ENCODE results near the gene ZNF787. TPM values are rescaled to one million over a fixed set of nuclear protein-coding genes. Genes with fewer than 3 reads are reported as not detected.

The ZNF787 gene
- total and polyA plus RNA-seq, 4 donors, result 2.9 to 23.6 (median 18.8) TPM

DNA sequence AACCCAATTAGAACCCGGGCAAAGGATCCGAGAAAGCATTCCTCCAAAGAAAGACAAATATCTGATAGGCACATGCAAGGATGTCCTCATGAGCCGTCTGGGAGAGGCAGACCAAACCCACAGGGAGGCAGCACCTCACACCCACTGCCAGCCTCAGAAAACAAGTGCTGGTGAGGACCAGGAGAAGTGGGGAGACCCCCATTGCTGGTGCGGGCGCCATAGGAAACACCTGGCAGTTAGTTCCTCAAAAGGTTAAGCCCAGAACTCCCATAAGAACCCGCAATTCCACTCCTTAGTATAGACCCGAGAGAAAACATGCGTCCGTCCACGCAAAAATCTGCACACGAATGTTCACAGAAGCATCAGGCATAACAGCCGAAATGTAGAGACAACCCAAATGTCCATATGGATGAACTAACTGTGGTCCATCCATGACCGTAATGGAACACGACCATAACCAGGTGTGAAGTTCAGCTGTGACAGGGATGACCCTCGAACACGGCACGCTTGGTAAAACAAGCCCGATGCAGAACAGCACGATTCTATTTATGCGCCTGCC, 7.9 kb downstream of the ZNF787 start:
- no peaks in the 10 kb centered on the region for H3K9me3 ChIP-seq (ENCODE audit: control insufficient read depth in 4 of 4, low read length in 3 of 4)
- H3K27me3 ChIP-seq (ENCODE audit: control insufficient read depth in 4 of 4, insufficient read depth in 4 of 4, low read length in 3 of 4), result no peaks in the 10 kb centered on the region
- no peak overlapping the region for H3K4me3 ChIP-seq (ENCODE audit: low read depth in 1 of 3, low read length in 3 of 3)
- DNase-seq (ENCODE audit: low spot score), result no peak
- no peaks in the 10 kb centered on the region for H3K36me3 ChIP-seq (ENCODE audit: control insufficient read depth in 4 of 4, insufficient read depth in 3 of 4, low read depth in 1 of 4, low read length in 3 of 4)
- TF ChIP-seq, protein P1, sequence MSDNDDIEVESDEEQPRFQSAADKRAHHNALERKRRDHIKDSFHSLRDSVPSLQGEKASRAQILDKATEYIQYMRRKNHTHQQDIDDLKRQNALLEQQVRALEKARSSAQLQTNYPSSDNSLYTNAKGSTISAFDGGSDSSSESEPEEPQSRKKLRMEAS (IDR thresholded peaks at IDR 0.05), result no peak
- no peak for TF ChIP-seq EGR1 (IDR thresholded peaks at IDR 0.05; ENCODE audit: low read depth in 2 of 2)
- 73% methylated on average over 20 of the region's 20 CpGs for WGBS
- H3K27ac ChIP-seq (ENCODE audit: low read depth in 1 of 2, low read length in 2 of 2), result no peak overlapping the region
- H3K9ac ChIP-seq (ENCODE audit: low read depth in 1 of 2, low read length in 2 of 2), result no peak overlapping the region
- peaks cover 35 to 90% (median 80%) of the 10 kb centered on the region in 4 donors for H3K4me1 ChIP-seq (ENCODE audit: control insufficient read depth in 4 of 4, insufficient read depth in 4 of 4, low read length in 3 of 4)

DNA sequence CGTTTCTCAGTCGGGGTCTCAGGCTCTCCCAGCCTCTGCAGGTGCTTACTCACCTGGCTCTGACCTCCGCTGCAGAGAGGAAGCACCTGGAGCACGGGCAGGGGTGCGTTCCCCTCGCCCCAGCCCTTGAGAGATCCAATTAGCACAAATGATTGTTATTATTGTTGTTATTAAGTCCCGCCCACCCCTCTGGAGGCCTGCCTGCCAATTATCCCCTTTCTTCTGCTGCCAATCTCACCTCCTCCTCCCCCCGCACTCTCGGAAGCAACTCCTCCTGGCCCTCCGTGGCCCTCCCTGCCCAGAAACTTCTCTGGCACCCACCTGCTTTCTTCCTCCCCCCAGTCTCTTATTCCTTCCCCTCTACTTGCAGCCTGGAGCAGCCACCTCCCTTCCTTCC, 8.8 kb downstream of the ZNF787 start:
- TF ChIP-seq TAF1 (conservative IDR thresholded peaks at IDR 0.05), result no peak
- TF ChIP-seq FOXA2 (IDR thresholded peaks at IDR 0.05), result no peak
- TF ChIP-seq, protein P2, sequence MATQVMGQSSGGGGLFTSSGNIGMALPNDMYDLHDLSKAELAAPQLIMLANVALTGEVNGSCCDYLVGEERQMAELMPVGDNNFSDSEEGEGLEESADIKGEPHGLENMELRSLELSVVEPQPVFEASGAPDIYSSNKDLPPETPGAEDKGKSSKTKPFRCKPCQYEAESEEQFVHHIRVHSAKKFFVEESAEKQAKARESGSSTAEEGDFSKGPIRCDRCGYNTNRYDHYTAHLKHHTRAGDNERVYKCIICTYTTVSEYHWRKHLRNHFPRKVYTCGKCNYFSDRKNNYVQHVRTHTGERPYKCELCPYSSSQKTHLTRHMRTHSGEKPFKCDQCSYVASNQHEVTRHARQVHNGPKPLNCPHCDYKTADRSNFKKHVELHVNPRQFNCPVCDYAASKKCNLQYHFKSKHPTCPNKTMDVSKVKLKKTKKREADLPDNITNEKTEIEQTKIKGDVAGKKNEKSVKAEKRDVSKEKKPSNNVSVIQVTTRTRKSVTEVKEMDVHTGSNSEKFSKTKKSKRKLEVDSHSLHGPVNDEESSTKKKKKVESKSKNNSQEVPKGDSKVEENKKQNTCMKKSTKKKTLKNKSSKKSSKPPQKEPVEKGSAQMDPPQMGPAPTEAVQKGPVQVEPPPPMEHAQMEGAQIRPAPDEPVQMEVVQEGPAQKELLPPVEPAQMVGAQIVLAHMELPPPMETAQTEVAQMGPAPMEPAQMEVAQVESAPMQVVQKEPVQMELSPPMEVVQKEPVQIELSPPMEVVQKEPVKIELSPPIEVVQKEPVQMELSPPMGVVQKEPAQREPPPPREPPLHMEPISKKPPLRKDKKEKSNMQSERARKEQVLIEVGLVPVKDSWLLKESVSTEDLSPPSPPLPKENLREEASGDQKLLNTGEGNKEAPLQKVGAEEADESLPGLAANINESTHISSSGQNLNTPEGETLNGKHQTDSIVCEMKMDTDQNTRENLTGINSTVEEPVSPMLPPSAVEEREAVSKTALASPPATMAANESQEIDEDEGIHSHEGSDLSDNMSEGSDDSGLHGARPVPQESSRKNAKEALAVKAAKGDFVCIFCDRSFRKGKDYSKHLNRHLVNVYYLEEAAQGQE (IDR thresholded peaks at IDR 0.05), result no peak
- TF ChIP-seq RAD21 (IDR thresholded peaks at IDR 0.05), result no peak
- TF ChIP-seq RXRA (IDR thresholded peaks at IDR 0.05), result no peak
- TF ChIP-seq, protein P3, sequence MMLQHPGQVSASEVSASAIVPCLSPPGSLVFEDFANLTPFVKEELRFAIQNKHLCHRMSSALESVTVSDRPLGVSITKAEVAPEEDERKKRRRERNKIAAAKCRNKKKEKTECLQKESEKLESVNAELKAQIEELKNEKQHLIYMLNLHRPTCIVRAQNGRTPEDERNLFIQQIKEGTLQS (IDR thresholded peaks at IDR 0.05), result no peak
- TF ChIP-seq, protein P1 (IDR thresholded peaks at IDR 0.05), result no peak
- H3K27ac ChIP-seq (ENCODE audit: low read depth in 1 of 2, low read length in 2 of 2), result peak overlapping the region; percentile 11 to 66
- H3K36me3 ChIP-seq (ENCODE audit: control insufficient read depth in 4 of 4, insufficient read depth in 3 of 4, low read depth in 1 of 4, low read length in 3 of 4), result no peaks in the 10 kb centered on the region
- peaks cover 37 to 89% (median 74%) of the 10 kb centered on the region in 4 donors for H3K4me1 ChIP-seq (ENCODE audit: control insufficient read depth in 4 of 4, insufficient read depth in 4 of 4, low read length in 3 of 4)
- DNase-seq (ENCODE audit: low spot score), result no peak
- H3K9ac ChIP-seq (ENCODE audit: low read depth in 1 of 2, low read length in 2 of 2), result no peak overlapping the region
- no peak overlapping the region for H3K4me3 ChIP-seq (ENCODE audit: low read depth in 1 of 3, low read length in 3 of 3)
- no peaks in the 10 kb centered on the region for H3K27me3 ChIP-seq (ENCODE audit: control insufficient read depth in 4 of 4, insufficient read depth in 4 of 4, low read length in 3 of 4)
- WGBS, result 68% methylated on average over 10 of the region's 10 CpGs
- H3K9me3 ChIP-seq (ENCODE audit: control insufficient read depth in 4 of 4, low read length in 3 of 4), result no peaks in the 10 kb centered on the region

- WGBS, result 51% methylated on average over 24 of the region's 24 CpGs
- no peak for TF ChIP-seq JUND (IDR thresholded peaks at IDR 0.05)
- TF ChIP-seq RAD21 (IDR thresholded peaks at IDR 0.05), result no peak
- TF ChIP-seq TAF1 (conservative IDR thresholded peaks at IDR 0.05), result no peak
- no peak for TF ChIP-seq FOXA2 (IDR thresholded peaks at IDR 0.05)
- TF ChIP-seq NR2F2 (IDR thresholded peaks at IDR 0.05), result no peak
- no peak for TF ChIP-seq YY1 (IDR thresholded peaks at IDR 0.05)
- Histone ChIP-seq H3K4me1 (ENCODE audit: control insufficient read depth in 4 of 4, insufficient read depth in 4 of 4, low read length in 3 of 4) (peaks cover 39 to 90% (median 75%) of the 10 kb centered on the region in 4 donors), H3K9me3 (ENCODE audit: control insufficient read depth in 4 of 4, low read length in 3 of 4) (no peaks in the 10 kb centered on the region), H3K27me3 (ENCODE audit: control insufficient read depth in 4 of 4, insufficient read depth in 4 of 4, low read length in 3 of 4) (no peaks in the 10 kb centered on the region), H3K36me3 (ENCODE audit: control insufficient read depth in 4 of 4, insufficient read depth in 3 of 4, low read depth in 1 of 4, low read length in 3 of 4) (peaks cover 0 to 1% (median 0%) of the 10 kb centered on the region in 4 donors), H3K9ac (ENCODE audit: low read depth in 1 of 2, low read length in 2 of 2) (no peak overlapping the region), H3K4me3 (ENCODE audit: low read depth in 1 of 3, low read length in 3 of 3) (no peak overlapping the region), H3K27ac (ENCODE audit: low read depth in 1 of 2, low read length in 2 of 2) (peak overlapping the region; percentile 66 to 68)
- DNase-seq (ENCODE audit: low spot score), result no peak
These were observed 9.3 kb downstream of the ZNF787 start for GRCh38 chr19:56111601-56112312.

All from liver (tissue), 9 donors.